Omental fat pad (tissue), 4 donors: ENCODE measurements around the gene METAP1. TPM values are rescaled to one million over a fixed set of nuclear protein-coding genes. Genes with fewer than 3 reads are reported as not detected.

ENCODE experiments used
- small RNA-seq: library from RNA; depleted of rRNA; stranded (forward); fragments of <200 nt; gene quantifications from one replicate; pipeline ENCODE3, GENCODE V24; 2016
- total RNA-seq, 4 donors: library from RNA; depleted of rRNA; stranded (reverse); fragments of >200 nt; gene quantifications; one replicate each; pipeline ENCODE4 v1.1.0, GENCODE V29; 2016

The METAP1 gene
- total RNA-seq, 4 donors from 2014 or later = 21.7 to 37.0 (median 26.5) TPM

Small RNA genes within 50 kb of the gene (small RNA-seq; reads per million reads assigned to genes)
- not detected for gene MIR3684
- gene RNU7-149P = not detected

Other genes with a start within 250 kb of the METAP1 start
- 100 to 1,000 TPM in 1 of 4 donors, 10 to 100 TPM in 3; 62.5 to 208 (median 74.1) TPM for gene EIF4E, start 66.6 kb upstream of the METAP1 start, total RNA-seq
- 100 to 1,000 TPM; 126 to 227 (median 161) TPM for gene ADH5, start 93.1 kb downstream of the METAP1 start, total RNA-seq
- gene ADH4, start 148.6 kb downstream of the METAP1 start, total RNA-seq = 1 to 10 TPM; 1.2 to 5.6 (median 3.6) TPM
- gene ADH6, start 223.5 kb downstream of the METAP1 start, total RNA-seq = under 1 TPM in 3 of 4 donors, not detected in 1; 0.19 to 0.50 (median 0.36) TPM